Vagina (tissue), 2 donors: ENCODE results near the gene FAIM2. TPM values are rescaled to one million over a fixed set of nuclear protein-coding genes. Genes with fewer than 3 reads are reported as not detected.

Experiments
- DNase-seq, 2 donors: peaks; one replicate each; pipeline ENCODE4 v3.0.0-alpha.2; 2017; ENCODE audit errors: extremely low spot score in 2 of 2
- H3K27ac ChIP-seq: fragments of 200-600 bp; sonication (generic); one replicate; pipeline ENCODE4 v1.5.1; 2019
- H3K27me3 ChIP-seq: fragments of 200-600 bp; sonication (generic); one replicate; pipeline ENCODE4 v1.5.1; 2019
- H3K36me3 ChIP-seq, 2 donors: fragments of 200-600 bp; sonication (generic); one replicate each; pipeline ENCODE4 v1.5.1; 2017 to 2019
- H3K4me1 ChIP-seq: fragments of 200-600 bp; sonication (generic); one replicate; pipeline ENCODE4 v1.5.1; 2019
- H3K4me3 ChIP-seq, 2 donors: fragments of 200-600 bp; sonication (generic); 1 replicate in 1 of 2; 2 replicates in 1 of 2; pipeline ENCODE4 v1.5.1; 2016 to 2019
- H3K9me3 ChIP-seq: fragments of 200-600 bp; sonication (generic); one replicate; pipeline ENCODE4 v1.5.1; 2019
- POLR2A ChIP-seq, 2 donors: fragments of 450-650 bp; IDR thresholded peaks; one replicate each; pipeline ENCODE4 v1.6.1; 2017; ENCODE audit warnings: antibody characterized with exemption in 2 of 2, mild to moderate bottlenecking in 2 of 2, moderate library complexity in 2 of 2
- POLR2AphosphoS5 ChIP-seq, 2 donors: sonication (generic); formaldehyde crosslinking; IDR thresholded peaks; one replicate each; pipeline ENCODE4 v1.9.0; 2017; ENCODE audit warnings: antibody characterized with exemption in 2 of 2, mild to moderate bottlenecking in 2 of 2, low read depth in 1 of 2; ENCODE audit not compliant: insufficient read depth in 1 of 2
- intact Hi-C: fragments of 100-400 bp; cut with DNase I; formaldehyde crosslinking; loops from one replicate; pipeline ENCODE4 v1.15.1; 2023
- total RNA-seq: library from RNA; depleted of rRNA; stranded (reverse); fragments of >200 nt; gene quantifications from one replicate; pipeline ENCODE4 v1.2.3, GENCODE V29; 2016
- TF ChIP-seq, protein P1 (sequence below), 3 experiments: fragments of 450-650 bp in 2 of 3; fragments of 200-600 bp in 1 of 3; sonication (generic) in 1 of 3; IDR thresholded peaks; one replicate each; pipeline ENCODE4 v1.5.1; 2017 to 2019; ENCODE audit warnings: antibody characterized with exemption in 3 of 3, mild to moderate bottlenecking in 2 of 3, moderate library complexity in 2 of 3

FAIM2 gene
- total RNA-seq, 1 donor from 2014 or later: 19.4 TPM

DNA sequence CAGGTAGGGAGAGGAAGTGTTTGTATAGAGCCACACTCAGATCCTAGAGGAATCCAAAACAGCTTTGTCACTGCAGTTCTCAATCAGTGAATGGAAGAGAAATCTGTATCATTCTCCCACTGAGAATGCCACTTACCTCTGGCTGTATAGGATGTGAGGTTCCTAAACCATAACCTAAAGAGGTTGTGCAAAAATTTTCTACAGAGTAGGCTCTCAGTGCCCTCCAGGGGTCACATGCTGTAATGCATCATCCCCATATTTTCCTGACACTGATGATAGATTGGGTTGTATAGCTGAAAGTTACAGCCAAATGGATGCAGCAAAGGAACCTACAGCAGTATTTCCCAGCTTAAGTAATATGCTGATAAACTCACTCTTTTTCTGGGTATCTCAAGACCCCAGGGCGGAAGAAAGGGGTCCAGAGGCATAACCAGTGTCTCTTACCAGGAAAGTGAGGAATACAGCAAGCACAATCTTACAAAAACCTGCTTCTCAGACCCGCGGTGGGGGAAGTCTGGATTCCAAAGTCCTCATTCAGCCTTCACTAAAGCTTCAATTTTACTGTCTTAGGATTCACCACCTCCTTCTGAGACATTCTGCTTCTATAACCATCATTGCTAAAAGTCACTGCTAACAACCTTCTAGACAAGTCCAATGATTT, 64.6 kb downstream of the FAIM2 start:
- Histone ChIP-seq H3K36me3 (no peaks in the 10 kb centered on the region), H3K27ac (no peak overlapping the region), H3K27me3 (no peaks in the 10 kb centered on the region), H3K4me1 (peaks cover 20% of the 10 kb centered on the region), H3K4me3 (no peak overlapping the region), H3K9me3 (no peaks in the 10 kb centered on the region)
- DNase-seq: no peak
- intact Hi-C loops: loop anchor here (5.0 kb wide), 1 partner anchor 62 kb away; no protein-coding TSS in a partner anchor
- TF ChIP-seq, protein P1, sequence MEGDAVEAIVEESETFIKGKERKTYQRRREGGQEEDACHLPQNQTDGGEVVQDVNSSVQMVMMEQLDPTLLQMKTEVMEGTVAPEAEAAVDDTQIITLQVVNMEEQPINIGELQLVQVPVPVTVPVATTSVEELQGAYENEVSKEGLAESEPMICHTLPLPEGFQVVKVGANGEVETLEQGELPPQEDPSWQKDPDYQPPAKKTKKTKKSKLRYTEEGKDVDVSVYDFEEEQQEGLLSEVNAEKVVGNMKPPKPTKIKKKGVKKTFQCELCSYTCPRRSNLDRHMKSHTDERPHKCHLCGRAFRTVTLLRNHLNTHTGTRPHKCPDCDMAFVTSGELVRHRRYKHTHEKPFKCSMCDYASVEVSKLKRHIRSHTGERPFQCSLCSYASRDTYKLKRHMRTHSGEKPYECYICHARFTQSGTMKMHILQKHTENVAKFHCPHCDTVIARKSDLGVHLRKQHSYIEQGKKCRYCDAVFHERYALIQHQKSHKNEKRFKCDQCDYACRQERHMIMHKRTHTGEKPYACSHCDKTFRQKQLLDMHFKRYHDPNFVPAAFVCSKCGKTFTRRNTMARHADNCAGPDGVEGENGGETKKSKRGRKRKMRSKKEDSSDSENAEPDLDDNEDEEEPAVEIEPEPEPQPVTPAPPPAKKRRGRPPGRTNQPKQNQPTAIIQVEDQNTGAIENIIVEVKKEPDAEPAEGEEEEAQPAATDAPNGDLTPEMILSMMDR (IDR thresholded peaks at IDR 0.05): peak in 2 of 3 experiments; percentile 15 to 35
- TF ChIP-seq POLR2AphosphoS5 (IDR thresholded peaks at IDR 0.05; ENCODE audit: insufficient read depth in 1 of 2, low read depth in 1 of 2): no peak

DNA sequence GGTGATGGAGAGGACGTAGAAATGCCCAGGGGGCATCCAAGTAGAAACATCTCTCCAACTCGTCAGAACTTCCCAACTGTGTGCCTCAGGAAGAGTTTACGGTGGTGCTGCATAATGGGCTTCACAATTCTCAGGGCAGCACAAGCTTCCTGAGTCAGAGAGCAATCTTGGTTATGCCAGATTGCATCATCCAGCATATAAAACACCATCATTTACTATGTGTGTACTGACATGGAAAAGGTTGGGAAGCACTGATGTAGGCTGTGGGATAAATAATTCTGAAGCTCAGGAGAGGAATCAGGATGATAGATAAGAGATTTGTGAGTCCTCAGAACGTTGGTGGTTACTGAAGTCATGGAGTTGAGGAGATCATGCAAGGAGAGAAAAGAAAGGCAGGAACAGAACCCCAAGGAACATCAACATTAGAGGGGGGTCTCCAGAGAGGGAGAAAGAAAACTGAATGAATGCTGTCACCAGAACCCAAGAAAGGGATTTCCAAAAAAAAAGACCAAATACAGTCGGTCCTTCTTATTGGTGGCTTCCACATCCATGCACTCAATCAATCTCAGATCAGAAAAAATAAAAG, 70.8 kb downstream of the FAIM2 start:
- H3K27ac ChIP-seq: no peak overlapping the region
- H3K4me3 ChIP-seq: no peak overlapping the region
- H3K27me3 ChIP-seq: no peaks in the 10 kb centered on the region
- intact Hi-C loops: no loop called here
- no peaks in the 10 kb centered on the region for H3K9me3 ChIP-seq
- peaks cover 9% of the 10 kb centered on the region for H3K4me1 ChIP-seq
- no peak for DNase-seq
- TF ChIP-seq, protein P1 (IDR thresholded peaks at IDR 0.05): no peak
- TF ChIP-seq POLR2A (IDR thresholded peaks at IDR 0.05): no peak
- no peak for TF ChIP-seq POLR2AphosphoS5 (IDR thresholded peaks at IDR 0.05; ENCODE audit: insufficient read depth in 1 of 2, low read depth in 1 of 2)
- H3K36me3 ChIP-seq: no peaks in the 10 kb centered on the region

DNA sequence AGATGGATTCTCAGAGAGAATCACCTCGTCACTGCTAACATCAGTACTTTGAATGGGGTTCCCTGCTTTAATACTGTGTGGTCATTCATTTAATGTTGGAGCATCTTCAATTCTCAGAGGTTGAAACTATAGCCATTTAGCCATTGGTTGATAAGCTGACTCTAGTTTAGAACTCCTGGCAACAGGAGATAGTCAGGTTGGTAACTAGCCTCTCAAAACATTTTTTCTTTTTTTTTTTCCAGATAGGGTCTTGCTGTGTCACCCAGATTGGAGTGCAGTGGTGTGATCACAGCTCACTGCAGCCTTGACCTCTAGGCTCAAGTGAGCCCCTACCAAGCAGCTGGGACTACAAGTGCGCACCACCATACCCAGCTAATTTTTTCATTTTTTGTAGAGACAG, 72.0 kb downstream of the FAIM2 start:
- no peak for DNase-seq
- Histone ChIP-seq H3K4me1 (peaks cover 18% of the 10 kb centered on the region), H3K36me3 (no peaks in the 10 kb centered on the region), H3K27me3 (no peaks in the 10 kb centered on the region), H3K27ac (no peak overlapping the region), H3K9me3 (no peaks in the 10 kb centered on the region), H3K4me3 (no peak overlapping the region)
- TF ChIP-seq, protein P1 (IDR thresholded peaks at IDR 0.05): no peak
- TF ChIP-seq POLR2AphosphoS5 (IDR thresholded peaks at IDR 0.05; ENCODE audit: insufficient read depth in 1 of 2, low read depth in 1 of 2): no peak
- intact Hi-C loops: no loop called here

DNA sequence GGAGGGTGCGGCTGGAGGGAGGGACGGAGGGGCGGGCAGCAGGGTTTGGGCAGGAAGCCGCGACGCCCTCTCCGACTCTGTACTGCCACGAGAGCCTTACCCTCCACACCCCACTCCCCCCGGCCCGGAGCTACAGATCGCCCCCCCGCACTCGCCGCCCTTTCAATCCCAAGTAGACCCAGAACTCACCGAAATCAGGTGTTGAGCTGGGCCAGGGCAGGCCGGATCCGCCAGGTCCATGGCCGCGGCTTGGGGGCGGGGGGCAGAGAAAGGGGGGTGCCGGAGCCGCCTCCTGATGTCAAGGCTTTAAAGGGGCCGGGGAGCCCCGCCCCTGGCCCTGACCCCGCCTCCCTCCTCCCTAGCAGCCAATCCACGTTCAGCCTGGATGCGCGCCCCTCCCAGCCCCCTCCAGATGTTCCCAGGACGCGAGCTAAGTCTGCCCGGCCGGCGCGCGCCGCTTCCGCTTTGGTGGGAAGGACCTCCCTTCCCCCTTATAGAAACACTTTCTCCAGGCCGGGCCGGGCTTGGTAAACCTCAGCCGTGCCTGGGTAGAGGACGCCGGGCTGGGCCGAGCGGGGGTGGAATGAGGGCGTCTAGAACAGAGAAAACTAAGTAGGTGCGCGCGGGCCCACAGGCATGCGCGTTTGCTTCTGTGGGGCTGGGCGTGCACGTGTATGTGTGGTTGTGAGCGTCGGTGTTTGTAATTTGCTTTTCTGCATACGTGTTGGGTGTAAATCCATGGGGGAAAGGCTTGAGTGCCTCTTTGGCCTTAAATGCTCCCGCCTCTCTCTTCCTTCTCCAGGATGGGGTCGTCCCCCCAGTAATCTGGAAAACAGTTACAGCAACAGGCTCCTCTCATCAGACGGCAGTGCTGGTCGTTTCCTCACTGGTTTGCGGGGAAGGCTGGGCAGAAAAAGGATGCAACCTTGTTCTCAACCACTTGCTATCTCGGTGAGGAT, 75.3 kb downstream of the FAIM2 start, which contains the start of gene NCKAP5L:
TSS of gene NCKAP5L (minus strand) at position 281 of the 959 bp plus-strand sequence. CDS start 24,369 bp downstream, outside the sequence.
- Histone ChIP-seq H3K4me1 (peaks cover 51% of the 10 kb centered on the region), H3K9me3 (no peaks in the 10 kb centered on the region), H3K36me3 (no peaks in the 10 kb centered on the region), H3K27ac (peak within 1 kb of the TSS; percentile 88), H3K4me3 (peak within 1 kb of the TSS; percentile 81 to 97), H3K27me3 (no peaks in the 10 kb centered on the region)
- TF ChIP-seq, protein P1 (IDR thresholded peaks at IDR 0.05): no peak
- TF ChIP-seq POLR2AphosphoS5 (IDR thresholded peaks at IDR 0.05; ENCODE audit: insufficient read depth in 1 of 2, low read depth in 1 of 2) (peak; percentile 84 to 90), POLR2A (IDR thresholded peaks at IDR 0.05) (peak in 1 of 2 donors; percentile 16)
- intact Hi-C loops: no loop called here
- peak in 1 of 2 donors; percentile 96 for DNase-seq
